Activated naive CD8-positive, alpha-beta T cell treated with anti-CD3 and anti-CD28 coated beads, Interleukin-2, amount 50 U/mL, for 16 hours (primary cell): ENCODE results near the gene MAPK9.
A peak's percentile ranks its signal among the peaks of the same experiment; 100 is the strongest.

ENCODE experiments used
- DNase-seq: peaks from one replicate; pipeline ENCODE4 v3.0.0-alpha.2; 2020; ENCODE audit warnings: low read depth, low spot score

The MAPK9 gene

DNA sequence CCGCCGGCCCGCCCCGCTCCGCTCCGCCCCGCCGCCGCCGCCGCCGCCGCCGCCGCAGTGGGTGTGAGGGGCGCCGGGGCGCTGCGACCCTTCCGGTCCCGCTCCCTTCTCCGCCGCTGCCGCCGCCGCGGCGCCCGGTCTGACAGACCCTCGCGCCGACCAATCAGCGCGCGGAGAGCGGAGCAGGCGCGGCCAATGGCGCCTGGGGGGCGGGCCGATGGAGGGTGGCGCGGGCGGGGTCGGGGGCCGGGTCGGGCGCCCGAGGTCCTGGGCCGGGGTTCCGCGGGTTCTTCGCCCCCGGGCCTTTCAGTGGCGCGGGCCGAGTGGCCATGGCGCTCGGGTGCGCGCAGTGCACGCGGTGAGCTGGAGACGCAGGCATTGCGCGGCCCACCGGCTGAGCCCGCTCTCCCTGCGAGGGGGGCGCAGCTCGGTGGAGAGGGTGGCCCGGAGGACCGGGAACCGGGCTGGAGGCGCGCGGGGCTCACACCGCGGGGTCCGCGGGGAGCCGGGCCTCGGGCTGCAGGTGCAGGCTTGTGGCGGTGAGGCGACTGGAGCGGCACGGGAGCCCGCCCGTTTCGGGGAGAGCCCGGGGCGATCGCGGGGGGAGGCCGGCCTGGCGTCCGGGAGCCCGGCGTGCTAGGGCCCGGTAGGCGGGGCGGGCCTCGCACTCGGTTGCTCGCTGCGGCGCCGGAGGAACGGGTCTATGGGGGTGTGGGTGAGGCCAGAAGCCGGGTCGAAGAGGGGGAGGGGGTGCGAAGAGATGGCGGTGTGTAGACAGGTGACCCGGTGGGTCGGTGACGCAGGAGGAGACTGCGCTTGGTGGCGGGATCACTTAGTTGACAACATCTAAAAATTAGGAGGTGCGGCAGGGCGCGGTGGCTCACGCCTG lies at the start of gene MAPK9:
Gene MAPK9, minus strand, starts transcription at position 141 of the 889 bp plus-strand sequence. CDS start 11,522 bp downstream, outside the sequence.
- peak; percentile 51 for DNase-seq

DNA sequence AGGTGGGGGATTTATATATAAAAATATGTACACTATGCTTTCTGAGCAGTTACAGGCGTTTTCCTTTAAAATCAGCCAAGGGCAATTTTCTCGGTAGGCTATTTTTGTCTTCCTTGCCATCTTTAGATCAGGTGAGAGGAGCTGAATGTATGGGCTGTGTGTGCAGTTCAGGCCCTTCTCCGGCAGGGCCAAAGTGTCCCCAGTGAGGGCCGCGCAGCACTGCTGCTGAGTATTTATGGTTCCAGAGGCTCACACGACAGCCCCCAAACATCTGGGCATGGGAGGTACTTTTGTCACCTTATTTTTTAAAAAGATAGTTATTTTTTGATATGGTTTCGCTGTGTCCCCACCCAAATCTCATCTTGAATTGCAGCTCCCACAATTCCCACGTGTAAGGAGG lies 49.7 kb upstream of the MAPK9 start:
- no peak for DNase-seq

DNA sequence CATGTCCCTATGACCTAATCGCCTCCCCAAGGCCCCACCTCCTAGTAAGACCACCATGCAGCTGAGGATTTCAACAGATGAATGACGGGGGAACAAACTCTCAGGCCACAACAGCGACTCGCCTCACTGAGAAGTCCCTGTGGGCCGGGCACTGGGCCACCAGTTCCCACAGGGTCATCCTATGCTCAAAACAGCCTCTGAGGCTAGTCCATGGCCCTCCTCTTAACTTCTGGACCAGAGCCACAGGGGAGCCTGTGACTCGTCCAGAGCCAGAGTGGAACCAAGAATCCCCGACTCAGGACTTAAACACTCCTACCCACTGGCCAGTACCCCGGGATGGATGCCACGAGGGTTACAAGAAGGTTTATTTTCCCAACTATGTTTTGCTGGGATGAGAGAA lies 49.0 kb upstream of the MAPK9 start:
- no peak for DNase-seq

DNA sequence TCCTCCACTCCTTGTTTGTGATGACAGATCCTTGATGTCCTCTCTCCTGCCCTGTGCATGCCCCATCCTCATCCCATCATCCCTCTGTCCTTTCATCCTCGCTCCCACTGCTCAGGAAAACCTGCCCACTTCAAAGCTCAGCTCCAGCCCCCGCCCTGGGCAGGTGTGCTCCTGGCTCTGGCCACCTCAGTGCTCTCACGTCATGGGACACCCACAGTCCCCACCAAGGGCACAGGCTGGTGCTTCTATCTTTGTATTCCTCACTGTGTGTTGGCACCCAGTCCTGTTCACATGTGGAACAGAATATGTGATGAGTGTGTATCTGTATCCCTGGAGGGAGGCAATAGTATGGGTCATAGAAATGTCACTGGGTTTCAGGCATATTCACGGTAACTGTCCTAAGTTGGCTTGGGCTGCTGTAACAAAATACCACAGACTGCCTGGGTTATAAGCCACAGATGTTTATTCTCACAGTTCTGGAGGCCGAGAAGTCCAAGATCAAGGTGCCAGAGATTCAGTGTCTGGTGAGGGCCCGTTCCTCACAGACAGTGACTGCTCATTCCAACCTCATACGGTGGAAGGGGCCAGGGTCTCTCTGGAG lies 47.8 kb upstream of the MAPK9 start:
- no peak for DNase-seq

DNA sequence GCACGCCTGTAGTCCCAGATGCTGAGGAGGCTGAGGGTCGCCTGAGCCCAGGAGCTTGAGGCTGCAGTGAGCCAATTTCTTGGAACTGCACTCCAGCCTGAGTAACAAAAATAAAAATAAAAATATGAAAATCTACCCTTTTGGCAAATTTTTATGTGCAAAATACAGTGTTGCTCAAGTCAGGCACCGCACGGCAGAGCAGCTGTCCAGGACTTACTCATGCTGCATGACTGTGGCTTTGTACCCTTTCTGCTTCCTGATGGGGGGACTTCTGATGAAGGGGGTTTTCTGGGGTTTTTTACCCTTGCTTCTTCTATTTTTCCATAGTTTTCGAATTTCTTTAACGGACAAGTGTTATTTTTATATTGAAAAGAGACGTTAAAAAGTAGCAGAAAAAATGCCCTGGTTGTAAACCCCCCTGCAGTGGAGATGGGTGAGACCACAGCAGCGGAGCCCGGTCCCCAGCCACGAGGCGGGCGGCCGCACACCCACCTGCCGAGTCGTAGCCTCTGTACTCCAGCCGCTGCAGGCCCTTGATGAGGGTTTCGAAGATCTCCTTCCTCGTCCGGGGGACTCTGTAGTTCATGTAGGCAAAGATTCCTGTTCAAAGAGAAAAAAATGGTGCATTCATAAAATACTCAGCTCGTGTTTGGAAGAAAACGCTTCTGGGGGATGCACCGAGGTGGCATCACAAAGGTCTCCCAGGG lies 46.3 kb upstream of the MAPK9 start:
- DNase-seq = no peak

DNA sequence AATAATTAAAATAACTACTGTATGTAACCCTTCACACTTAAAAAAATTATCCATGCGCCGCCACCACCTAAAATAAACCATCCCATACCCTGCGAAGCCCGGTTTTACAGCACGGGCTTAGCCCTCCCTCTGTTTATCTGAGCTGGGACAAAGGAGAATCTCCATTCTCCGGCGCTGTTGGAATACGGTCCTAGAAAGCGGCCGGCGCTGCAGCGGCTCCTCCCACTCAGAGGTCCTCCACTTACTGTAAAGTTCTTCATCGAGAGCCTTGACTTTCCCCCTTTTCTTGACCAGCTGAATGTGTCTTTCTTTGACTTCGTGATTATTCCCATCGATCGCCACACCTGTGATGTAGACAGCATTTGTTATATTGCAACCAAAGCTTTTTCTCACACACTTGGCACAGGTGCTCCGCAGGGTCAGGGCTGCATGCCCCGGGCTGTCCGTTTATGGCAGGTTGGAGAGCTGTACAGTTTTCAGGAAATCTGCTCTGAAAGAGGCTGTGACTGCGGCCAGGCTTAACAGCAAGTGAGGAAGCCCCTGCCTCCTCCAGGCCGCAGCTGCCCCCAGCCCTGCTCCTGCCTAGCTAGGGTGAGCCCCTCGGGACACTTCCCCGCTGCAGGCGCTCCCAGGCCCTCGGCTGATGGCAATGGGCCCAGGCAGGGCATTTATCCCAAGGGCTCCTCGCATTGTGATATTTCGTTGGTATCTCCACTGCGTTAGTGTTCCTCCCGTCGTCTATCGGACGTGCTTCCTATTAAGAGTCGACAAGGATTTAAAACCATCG lies 44.5 kb upstream of the MAPK9 start:
- no peak for DNase-seq

DNA sequence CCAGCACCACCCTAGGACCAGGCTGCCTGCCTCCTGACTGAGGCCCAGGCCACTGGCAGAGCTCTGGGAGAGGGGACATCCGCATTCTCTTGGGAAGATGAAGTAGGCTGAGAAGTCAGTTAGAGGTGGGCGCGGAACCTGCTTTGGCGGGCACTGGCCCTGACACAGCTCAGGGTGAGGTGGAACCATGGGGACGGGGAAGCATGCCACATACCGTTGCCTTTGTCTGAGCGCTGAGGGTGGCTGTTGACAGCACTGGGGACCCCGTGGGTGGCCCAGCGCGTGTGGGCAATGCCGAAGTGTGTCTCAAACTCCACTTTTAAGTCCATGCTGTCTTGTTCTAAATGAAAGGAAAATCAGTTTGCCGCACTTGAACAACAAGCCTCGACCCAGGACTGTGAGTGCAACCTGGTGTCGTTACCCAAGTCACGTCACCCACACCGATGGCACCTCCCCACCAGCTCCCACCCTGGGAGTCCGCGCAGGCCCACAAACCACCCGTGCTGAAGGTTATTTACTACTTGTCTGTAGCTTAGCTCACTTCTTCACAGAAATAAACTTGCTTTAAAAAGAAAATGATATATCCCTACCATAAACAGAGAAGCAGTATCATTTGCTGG lies 43.8 kb upstream of the MAPK9 start:
- no peak for DNase-seq

DNA sequence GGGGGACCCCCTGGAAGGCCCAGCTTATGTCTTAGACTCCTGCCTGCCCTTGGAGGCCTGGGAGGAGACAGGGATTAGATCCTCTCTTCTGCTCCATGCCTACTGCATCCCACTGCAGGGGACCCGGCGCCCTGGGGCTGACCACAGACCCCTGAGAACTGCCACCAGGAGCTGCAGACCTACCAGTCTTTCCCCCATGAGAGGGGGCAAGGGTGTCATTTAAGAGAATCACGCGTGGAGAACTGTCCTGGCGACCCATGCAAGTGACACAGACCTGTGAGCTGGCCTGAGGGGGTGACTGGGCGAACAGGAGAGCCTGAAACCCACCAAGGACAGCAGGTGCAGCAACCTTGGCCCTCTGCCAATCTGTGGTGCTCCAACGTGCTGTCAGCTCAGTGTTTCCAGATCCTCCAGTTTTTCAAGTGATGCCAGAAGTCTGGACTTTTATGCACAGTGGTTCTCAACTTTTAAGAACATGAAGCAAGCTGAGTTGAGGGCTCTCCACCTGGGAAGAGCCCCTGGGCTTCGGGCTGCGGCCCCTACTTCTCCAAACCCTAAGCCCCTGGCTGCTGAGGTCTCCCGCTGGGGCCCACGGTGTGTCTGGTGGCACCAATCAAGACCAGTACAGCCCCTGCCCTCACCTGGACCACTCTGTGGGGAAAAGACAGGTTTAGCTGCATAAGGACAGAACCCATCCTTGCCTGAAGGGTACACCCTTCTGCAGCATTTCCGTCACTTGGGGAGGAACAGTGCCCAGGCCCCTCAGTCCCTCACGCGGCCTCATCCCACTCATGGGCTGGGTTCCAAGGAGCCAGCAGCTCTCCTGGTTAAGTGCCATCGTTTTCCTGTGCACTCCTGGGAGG lies 43.1 kb upstream of the MAPK9 start:
- no peak for DNase-seq

DNA sequence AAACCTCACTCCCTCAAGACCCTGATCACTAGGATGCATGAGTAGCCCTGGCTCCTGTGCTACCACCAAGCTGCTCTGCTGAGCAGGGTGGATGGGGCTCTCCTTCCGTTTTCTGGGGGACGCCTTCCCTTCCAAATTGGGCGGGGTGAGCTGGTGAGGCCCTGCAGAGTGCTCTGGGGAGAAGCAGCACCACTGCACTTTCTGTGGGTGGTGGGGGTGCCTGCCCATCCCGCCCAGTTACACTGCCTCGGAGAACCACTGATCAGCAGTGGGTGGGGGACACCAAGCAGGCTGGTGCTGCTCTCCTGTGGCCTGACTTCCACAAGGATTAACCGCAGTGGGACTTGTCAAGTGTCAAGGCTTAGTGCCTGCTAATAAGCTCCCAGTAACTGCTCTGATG lies 42.3 kb upstream of the MAPK9 start:
- DNase-seq = no peak

DNA sequence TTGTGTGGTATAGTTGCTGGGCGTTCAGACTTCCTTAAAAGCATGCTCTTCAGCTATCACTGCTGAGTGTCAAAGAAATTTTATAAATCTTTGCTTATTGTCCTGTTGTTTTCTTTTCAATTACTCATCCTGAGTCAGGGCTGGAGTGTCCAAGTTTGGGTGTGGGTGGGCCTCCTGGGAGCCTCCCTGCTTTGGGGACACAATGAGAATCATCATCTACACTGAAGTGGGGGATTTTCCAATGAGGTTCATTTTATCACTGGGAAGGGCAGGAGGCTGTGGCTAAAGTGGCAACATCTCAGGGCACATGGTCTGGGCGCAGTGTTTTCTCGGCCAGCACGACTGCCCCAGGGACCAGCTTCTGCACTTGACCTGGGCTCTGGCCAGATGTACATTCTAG lies 41.8 kb upstream of the MAPK9 start:
- DNase-seq = no peak

DNA sequence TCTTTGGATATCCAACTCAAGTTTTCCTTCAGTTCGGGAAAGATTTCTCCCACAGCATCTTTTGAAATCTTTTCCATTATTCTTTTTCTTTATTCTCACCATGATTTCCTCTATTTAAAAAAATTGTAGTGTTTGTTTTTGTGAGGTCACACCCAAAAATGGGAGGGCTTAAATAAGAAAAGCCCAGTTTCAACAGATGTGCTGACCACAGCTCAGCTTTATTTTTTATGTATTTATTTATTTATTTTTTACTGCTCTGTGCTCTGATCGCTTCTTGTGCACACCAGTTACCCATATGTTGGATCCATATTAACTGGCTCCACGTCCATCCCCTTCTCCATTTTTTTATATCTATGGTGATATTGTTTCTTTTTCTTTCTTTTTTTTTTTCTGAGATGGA lies 41.0 kb upstream of the MAPK9 start:
- DNase-seq = no peak

DNA sequence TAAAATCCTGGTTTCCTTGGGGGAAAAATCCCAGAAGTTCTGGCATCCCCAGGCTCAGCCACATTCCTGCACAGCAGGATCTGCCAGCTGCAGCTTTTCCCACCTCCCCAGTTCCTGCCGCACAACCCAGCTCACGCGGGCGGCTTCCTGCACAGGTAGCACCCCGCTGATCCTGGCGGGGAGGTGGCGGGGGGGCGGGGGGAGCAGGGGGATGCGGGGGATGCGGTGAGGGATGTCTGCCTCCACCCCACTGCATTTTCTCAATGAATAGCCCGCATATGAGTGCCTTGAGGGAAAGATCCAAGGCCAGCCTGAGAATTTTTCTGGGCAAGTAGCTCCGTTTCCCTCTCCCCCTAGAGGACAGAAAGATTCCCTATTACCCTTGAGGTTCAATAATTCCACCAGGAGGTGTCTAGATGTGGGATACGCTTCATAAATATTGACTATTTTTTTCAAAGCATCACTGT lies 40.2 kb upstream of the MAPK9 start:
- DNase-seq = no peak

DNA sequence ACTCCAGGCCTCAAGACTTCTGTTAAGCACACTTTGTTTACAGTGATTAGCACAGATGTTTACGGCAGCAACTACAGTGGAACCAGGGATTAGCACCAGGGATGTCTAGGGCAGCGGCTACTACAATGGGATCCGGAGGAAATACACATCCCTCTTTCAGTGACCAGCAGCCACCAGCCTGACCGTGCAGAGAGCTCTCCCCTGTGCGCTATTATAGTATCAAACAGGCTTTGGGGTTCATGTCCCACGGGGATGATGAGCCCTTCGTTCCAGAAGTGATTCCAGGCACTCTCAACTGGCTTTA lies 39.7 kb upstream of the MAPK9 start:
- DNase-seq = no peak

DNA sequence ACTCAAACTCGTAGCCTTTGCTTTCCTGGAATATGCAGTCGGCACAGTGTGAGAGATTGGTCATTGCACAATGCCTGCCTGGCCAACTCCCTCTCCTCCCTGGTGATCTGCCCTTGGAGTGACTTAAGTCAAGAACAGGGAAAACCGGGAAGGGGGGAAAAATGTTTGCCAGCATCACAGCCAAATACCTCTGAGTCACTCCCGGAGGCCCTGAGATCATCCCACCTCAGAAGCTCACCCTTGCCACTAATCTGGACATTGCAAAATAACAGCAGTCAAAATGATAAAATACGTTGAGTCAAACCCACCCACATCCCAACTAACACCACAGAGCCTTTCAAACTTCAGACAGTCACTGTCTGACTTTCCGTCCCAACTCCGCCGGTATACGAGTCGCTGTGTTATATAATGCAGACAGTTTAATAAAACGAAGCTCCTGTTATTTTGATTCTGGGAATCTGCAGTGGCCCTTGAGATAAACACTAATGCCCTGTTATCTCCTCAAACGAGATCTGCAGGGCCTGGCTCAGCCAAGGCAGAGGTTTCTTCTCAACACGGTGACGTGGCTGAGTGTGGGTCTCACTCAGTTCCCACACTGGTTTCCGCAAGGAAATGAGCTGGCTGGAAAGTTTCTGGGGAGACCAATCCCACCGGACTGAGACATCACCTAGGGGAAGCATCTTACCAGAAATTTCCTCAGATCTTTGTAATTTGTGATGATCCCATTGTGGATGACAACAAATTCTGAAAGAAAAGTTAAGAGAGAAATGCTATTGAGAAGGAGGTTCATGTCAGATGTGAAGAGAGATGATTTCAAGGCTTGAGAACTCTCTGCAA lies 39.1 kb upstream of the MAPK9 start:
- DNase-seq = no peak

DNA sequence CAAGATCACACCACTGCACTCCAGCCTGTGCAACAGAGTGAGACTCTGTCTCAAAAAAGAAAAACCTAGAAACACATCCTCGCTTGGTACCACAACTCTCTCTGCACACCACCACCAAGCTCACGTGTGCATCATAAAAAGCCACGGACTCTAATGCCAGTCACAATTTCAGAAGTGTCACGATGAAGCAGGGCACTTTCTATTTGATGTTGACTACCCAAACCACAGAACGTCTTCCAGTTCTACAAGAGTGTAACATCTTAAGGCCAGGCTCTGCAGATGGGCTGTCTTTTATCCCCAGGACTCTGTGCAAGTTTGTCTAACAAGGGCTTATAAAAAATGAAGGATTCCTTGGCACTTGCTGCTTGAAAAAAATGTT lies 38.4 kb upstream of the MAPK9 start:
- no peak for DNase-seq

DNA sequence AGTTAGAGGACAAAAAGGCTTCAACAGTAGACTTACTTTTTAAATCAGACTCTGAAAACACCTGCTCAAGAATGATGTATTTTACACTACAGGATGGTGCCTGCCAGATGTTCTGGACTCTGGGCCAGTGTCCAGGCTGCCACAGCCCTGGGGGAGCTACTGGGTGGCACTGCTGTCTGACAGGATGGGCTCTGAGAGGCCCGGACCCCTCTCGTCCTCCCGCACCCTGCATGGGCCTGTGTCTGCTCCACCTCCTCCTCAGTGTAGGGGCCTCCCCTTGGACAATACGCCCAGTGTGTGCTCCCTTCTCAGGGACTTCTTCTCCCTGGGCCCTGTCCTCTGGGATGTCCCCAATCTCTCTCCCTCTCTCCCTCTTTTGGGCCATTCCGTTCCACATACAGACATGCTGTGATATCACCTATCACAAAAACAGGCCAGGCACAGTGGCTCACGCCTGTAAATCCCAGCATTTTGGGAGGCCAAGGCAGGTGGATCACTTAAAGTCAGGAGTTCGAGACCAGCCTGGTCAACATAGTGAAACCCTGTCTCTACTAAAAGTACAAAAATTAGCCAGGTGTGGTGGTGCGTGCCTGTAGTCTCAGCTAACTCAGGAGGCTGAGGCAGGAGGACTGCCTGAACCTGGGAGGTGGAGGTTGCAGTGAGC lies 37.9 kb upstream of the MAPK9 start:
- no peak for DNase-seq

DNA sequence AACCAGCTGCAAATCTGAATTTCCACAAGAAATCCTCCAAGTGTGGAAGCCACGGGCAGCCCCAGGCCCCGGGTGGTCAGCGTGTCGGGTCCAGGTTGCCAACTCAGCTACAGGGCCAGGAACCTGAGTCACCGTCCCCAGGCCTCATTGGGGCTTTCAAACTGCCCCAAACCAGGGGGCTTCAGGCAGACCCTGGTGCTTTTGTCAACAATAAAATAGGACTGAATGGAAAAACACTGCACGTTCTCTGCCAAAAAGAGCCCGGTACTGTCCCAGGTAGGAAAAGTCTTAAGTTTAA lies 37.2 kb upstream of the MAPK9 start:
- no peak for DNase-seq

DNA sequence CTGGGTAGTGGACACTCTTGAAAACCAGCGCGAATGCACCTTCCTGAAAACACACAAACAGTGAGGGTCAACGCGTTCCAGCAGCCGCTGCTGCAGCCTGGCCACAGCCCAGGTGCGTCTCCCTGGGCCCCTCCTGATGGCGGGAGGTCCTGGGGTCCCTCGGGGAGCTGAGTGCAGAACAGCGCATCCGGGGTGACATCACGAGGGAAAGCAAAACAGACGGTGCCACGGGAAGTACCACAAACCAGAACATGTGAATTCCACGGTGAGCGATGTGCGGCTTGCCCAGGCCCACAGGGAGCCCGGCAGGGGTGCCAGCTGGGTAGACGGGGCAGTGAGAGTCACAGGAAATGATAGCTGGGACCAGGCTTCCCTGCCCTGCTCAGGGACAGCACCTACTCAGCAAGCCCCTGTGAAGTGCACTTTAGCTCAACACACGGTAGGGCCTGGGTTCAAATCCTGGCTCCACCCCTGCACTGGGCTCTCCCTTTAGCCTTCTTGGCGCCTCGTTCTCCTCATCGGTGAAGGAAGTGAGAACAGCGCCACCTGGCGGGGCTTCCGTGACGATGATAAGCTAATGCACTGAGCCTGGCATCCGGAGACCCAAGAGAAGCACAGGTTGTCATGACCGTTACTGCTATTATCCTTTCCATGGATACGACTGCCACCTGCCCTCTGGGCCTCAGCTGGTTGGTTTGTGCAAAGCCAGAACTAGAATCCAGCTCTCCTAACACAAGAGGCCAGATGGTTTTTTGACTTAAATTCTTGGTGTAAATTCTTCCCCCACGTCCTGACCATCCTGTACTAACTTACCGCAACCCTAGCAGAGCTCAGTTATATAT lies 36.6 kb upstream of the MAPK9 start:
- peak; percentile 55 for DNase-seq
